ENCODE data around the gene SMCHD1.

DNA sequence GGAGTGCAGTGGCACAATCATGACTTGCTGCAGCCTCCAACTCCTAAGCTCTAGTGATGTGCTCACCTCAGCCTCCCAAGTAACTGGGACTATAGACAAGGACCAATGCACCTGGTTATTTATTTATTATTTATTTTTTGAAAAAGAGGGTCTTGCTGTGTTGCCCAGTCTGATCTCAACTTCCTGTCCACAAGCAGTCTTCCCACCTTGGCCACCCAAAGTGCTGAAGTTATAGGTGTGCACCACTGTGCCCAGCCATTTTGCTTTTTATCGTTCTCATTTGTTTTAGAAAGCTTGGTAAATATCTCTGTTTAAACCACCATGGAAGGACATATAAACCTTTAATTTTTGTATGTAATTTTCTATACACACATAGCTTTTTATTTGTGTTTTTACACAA lies 74.2 kb downstream of the SMCHD1 start:
- TF ChIP-seq TAF1 (IDR thresholded peaks at IDR 0.05; ENCODE audit: borderline replicate concordance, low read depth, low read length), result no peak
- no peak for TF ChIP-seq EZH2 (IDR thresholded peaks at IDR 0.05; ENCODE audit: borderline replicate concordance, control insufficient read depth, low read depth, low read length)
- no peak for TF ChIP-seq CTCF (IDR thresholded peaks at IDR 0.05 in 2 of 3, conservative IDR thresholded peaks at IDR 0.05 in 1 of 3; ENCODE audit: control insufficient read depth in 2 of 3, extremely low read depth in 1 of 3, insufficient read depth in 1 of 3, low read depth in 3 of 3, low read length in 3 of 3)
- no peak for TF ChIP-seq REST (IDR thresholded peaks at IDR 0.05; ENCODE audit: low read depth, low read length)
- no peak for TF ChIP-seq BCL11A (IDR thresholded peaks at IDR 0.05; ENCODE audit: low read depth, low read length)
- no peak for TF ChIP-seq MEF2A (IDR thresholded peaks at IDR 0.05; ENCODE audit: insufficient read depth, low read depth, low read length)
- no peak for TF ChIP-seq POLR2A (IDR thresholded peaks at IDR 0.05; ENCODE audit: low read depth, low read length)
- TF ChIP-seq TARDBP (IDR thresholded peaks at IDR 0.05; ENCODE audit: borderline replicate concordance), result no peak
- TF ChIP-seq ATF2 (IDR thresholded peaks at IDR 0.05; ENCODE audit: low read length), result no peak
- no peak for TF ChIP-seq ETV6 (conservative IDR thresholded peaks at IDR 0.05 in 1 of 2, IDR thresholded peaks at IDR 0.05 in 1 of 2; ENCODE audit: borderline replicate concordance in 1 of 2, low read depth in 1 of 2)
- TF ChIP-seq, protein P1, sequence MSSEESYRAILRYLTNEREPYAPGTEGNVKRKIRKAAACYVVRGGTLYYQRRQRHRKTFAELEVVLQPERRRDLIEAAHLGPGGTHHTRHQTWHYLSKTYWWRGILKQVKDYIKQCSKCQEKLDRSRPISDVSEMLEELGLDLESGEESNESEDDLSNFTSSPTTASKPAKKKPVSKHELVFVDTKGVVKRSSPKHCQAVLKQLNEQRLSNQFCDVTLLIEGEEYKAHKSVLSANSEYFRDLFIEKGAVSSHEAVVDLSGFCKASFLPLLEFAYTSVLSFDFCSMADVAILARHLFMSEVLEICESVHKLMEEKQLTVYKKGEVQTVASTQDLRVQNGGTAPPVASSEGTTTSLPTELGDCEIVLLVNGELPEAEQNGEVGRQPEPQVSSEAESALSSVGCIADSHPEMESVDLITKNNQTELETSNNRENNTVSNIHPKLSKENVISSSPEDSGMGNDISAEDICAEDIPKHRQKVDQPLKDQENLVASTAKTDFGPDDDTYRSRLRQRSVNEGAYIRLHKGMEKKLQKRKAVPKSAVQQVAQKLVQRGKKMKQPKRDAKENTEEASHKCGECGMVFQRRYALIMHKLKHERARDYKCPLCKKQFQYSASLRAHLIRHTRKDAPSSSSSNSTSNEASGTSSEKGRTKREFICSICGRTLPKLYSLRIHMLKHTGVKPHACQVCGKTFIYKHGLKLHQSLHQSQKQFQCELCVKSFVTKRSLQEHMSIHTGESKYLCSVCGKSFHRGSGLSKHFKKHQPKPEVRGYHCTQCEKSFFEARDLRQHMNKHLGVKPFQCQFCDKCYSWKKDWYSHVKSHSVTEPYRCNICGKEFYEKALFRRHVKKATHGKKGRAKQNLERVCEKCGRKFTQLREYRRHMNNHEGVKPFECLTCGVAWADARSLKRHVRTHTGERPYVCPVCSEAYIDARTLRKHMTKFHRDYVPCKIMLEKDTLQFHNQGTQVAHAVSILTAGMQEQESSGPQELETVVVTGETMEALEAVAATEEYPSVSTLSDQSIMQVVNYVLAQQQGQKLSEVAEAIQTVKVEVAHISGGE (CRISPR knock-in tag; IDR thresholded peaks at IDR 0.05), result no peak
